Measurements from ENCODE around the gene CADM1. TPM values are rescaled to one million over a fixed set of nuclear protein-coding genes. Genes with fewer than 3 reads are reported as not detected.

CADM1 gene
- total and polyA plus RNA-seq, 8 donors = 0.58 to 29.7 (median 5.3) TPM

DNA sequence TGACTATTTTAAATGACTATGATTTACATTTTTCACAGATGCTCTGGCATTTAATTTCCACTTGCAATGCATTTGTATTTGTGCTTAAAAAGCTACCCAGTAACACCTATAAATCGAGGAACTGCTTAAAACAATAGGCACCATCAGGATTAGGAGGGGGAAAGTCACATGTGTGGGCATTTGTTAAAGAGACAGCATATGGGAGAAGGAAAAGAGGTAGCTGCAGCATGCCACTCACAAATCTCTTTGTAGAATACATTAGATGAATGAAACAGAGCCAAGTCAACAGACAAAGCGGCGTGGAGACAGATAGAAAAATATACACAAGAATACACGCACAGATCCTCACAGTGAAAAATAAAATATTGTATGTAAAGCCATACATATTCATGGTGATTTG lies 228.0 kb downstream of the CADM1 start:
- H3K9me3 ChIP-seq = no peaks in the 10 kb centered on the region
- peaks cover 0 to 7% (median 0%) of the 10 kb centered on the region in 4 donors for H3K4me1 ChIP-seq
- DNase-seq = no peak
- TF ChIP-seq POLR2A (IDR thresholded peaks at IDR 0.05) (no peak), POLR2AphosphoS5 (IDR thresholded peaks at IDR 0.05) (no peak)
- H3K36me3 ChIP-seq = no peaks in the 10 kb centered on the region
- intact Hi-C loops (cut with DNase I; ENCODE audit: low total_unique reads) = no loop called here
- WGBS, 5 donors = 73 to 80% (median 76%) methylated on average over 4 of the region's 4 CpGs
- no peak overlapping the region for H3K27ac ChIP-seq
- H3K27me3 ChIP-seq = no peaks in the 10 kb centered on the region
- no peak overlapping the region for H3K4me3 ChIP-seq

DNA sequence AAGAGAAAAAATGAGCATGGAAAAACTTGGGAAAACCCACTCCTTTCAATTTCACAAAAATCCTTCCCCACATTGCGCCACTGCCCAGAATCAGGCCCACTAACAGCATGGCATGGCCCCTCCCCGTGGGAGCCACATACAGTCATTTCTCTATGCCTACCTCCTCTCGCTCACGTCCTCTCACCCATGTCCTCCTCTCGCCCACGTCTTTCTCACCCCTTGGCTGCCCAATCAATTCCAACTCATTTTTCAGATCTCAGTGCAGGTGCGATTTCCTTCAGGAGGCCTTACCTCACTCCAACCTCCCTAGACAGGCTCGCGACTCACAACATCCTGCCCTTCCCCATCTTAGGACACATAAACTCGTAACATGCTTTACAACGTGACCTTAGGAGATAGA lies 229.2 kb downstream of the CADM1 start:
- Histone ChIP-seq H3K36me3 (no peaks in the 10 kb centered on the region), H3K27ac (no peak overlapping the region), H3K4me3 (no peak overlapping the region), H3K4me1 (peaks cover 0 to 2% (median 0%) of the 10 kb centered on the region in 4 donors), H3K27me3 (no peaks in the 10 kb centered on the region), H3K9me3 (no peaks in the 10 kb centered on the region)
- DNase-seq = no peak
- TF ChIP-seq EP300 (IDR thresholded peaks at IDR 0.05) = no peak
- TF ChIP-seq, protein P1, sequence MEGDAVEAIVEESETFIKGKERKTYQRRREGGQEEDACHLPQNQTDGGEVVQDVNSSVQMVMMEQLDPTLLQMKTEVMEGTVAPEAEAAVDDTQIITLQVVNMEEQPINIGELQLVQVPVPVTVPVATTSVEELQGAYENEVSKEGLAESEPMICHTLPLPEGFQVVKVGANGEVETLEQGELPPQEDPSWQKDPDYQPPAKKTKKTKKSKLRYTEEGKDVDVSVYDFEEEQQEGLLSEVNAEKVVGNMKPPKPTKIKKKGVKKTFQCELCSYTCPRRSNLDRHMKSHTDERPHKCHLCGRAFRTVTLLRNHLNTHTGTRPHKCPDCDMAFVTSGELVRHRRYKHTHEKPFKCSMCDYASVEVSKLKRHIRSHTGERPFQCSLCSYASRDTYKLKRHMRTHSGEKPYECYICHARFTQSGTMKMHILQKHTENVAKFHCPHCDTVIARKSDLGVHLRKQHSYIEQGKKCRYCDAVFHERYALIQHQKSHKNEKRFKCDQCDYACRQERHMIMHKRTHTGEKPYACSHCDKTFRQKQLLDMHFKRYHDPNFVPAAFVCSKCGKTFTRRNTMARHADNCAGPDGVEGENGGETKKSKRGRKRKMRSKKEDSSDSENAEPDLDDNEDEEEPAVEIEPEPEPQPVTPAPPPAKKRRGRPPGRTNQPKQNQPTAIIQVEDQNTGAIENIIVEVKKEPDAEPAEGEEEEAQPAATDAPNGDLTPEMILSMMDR (IDR thresholded peaks at IDR 0.05) = no peak
- no peak for TF ChIP-seq POLR2A (IDR thresholded peaks at IDR 0.05)
- TF ChIP-seq POLR2AphosphoS5 (IDR thresholded peaks at IDR 0.05) = no peak
- 90 to 94% (median 91%) methylated on average over 11 of the region's 11 CpGs for WGBS, 5 donors
- intact Hi-C loops (cut with DNase I; ENCODE audit: low total_unique reads) = no loop called here

DNA sequence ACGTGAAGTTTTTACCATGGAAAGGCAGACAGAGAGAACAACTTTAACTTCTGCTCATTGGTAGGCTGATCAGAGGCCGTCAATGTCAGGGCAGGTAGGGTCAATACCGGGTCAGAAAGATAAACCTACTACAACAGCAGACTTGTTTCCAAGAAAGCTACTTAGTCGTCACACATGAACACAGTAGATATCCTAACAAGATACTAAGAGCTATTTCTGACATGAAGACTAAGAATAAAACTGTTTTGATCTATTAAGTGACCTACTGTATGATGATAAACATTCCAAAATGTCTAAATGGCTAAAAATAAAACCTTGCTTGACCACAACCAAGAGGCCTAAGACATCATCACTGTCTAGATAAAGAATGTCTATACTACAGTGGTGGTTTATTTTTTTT lies 231.3 kb downstream of the CADM1 start:
- H3K27me3 ChIP-seq = no peaks in the 10 kb centered on the region
- H3K27ac ChIP-seq = no peak overlapping the region
- H3K9me3 ChIP-seq = no peaks in the 10 kb centered on the region
- DNase-seq = no peak
- 61 to 69% (median 62%) methylated on average over 4 of the region's 4 CpGs for WGBS, 5 donors
- intact Hi-C loops (cut with DNase I; ENCODE audit: low total_unique reads) = no loop called here
- H3K4me1 ChIP-seq = peaks cover 0 to under 1% (median 0%) of the 10 kb centered on the region in 4 donors
- no peaks in the 10 kb centered on the region for H3K36me3 ChIP-seq
- H3K4me3 ChIP-seq = no peak overlapping the region
- TF ChIP-seq POLR2AphosphoS5 (IDR thresholded peaks at IDR 0.05) = no peak
- no peak for TF ChIP-seq POLR2A (IDR thresholded peaks at IDR 0.05)
- TF ChIP-seq, protein P1 (IDR thresholded peaks at IDR 0.05) = no peak

DNA sequence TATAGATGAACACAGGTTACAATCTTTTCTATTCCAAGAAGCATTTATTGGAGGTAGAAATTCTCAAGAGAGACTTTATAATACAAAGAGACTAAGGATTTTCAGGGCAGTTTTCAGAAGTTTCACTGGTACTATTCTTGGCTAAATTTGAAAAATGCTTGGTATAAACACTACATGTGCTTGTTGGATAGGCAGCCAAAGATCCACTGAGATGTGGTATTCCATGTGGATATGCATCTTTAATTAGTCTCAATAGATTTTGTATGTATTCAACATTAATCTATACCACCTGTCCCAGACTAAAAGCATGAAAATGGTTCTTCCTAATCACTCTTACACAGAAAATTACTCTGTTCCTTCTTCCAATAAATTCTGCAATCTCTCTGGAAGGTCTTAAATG lies 232.6 kb downstream of the CADM1 start:
- no peak for DNase-seq
- Histone ChIP-seq H3K9me3 (no peaks in the 10 kb centered on the region), H3K27ac (no peak overlapping the region), H3K27me3 (no peaks in the 10 kb centered on the region), H3K36me3 (no peaks in the 10 kb centered on the region), H3K4me3 (no peak overlapping the region), H3K4me1 (peaks cover 0 to 7% (median 0%) of the 10 kb centered on the region in 4 donors)
- TF ChIP-seq, protein P1 (IDR thresholded peaks at IDR 0.05) = no peak
- TF ChIP-seq EP300 (IDR thresholded peaks at IDR 0.05) (no peak), POLR2A (IDR thresholded peaks at IDR 0.05) (no peak), POLR2AphosphoS5 (IDR thresholded peaks at IDR 0.05) (no peak)
- intact Hi-C loops (cut with DNase I; ENCODE audit: low total_unique reads) = no loop called here

DNA sequence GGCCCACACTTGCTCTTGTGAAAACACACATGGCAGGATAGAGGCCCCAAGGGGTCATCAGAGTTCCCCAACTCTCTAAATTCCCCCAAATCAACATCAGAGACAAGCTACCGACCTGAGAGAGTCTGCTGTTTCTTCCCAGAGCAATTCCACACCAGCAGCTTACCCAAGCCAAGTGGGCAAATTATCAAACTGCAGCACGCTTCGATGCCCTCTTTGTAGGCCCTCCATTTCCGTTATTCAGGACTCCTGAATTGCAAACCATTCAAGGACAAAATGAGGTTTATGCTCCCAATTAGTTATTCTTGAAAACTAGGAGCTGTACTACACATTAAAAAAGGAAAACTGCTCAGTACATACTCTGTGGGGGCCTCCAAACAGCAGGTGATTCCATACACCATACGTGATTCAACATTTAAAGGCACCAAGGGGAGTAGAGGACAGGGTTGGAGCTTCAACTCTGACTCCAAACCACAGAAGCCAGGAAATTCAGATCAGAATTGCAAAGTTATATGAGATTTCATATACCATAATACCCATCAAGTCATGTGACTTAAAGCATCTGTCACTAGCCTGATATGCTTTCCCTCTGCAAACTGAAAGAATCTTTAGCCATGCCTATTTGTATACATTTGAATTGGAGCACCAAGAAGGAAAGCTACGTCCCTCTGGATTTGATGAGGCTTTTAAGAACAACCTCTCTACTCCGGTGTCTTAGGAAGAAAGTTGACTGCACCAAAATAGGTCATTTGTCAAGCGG lies 234.8 kb downstream of the CADM1 start:
- H3K36me3 ChIP-seq = no peaks in the 10 kb centered on the region
- intact Hi-C loops (cut with DNase I; ENCODE audit: low total_unique reads) = no loop called here
- H3K4me3 ChIP-seq = no peak overlapping the region
- TF ChIP-seq POLR2A (IDR thresholded peaks at IDR 0.05) = no peak
- TF ChIP-seq EP300 (IDR thresholded peaks at IDR 0.05) = no peak
- no peaks in the 10 kb centered on the region for H3K27me3 ChIP-seq
- no peak overlapping the region for H3K27ac ChIP-seq
- 90 to 92% (median 92%) methylated on average over 8 of the region's 8 CpGs for WGBS, 5 donors
- DNase-seq = no peak
- H3K4me1 ChIP-seq = peaks cover 0 to 7% (median 0%) of the 10 kb centered on the region in 4 donors
- H3K9me3 ChIP-seq = no peaks in the 10 kb centered on the region

Measured in stomach (tissue), 9 donors.